H9 (cell line): ENCODE results near the gene TOM1L2. TPM values are rescaled to one million over a fixed set of nuclear protein-coding genes. Genes with fewer than 3 reads are reported as not detected.

Source experiments
- DNase-seq: peaks from one replicate; pipeline ENCODE4 v3.0.0-alpha.2; 2017
- H2AFZ ChIP-seq: one replicate; pipeline ENCODE4 v1.6.1; 2013; ENCODE audit warnings: mild to moderate bottlenecking, low read length, control low read depth, moderate library complexity
- H2AK5ac ChIP-seq: 2 replicates; pipeline ENCODE4 v1.6.1; 2013; ENCODE audit warnings: low read length, control low read depth, mixed read lengths; ENCODE audit not compliant: insufficient read length
- H2BK120ac ChIP-seq: one replicate; pipeline ENCODE4 v1.6.1; 2013; ENCODE audit warnings: low read depth, mild to moderate bottlenecking, low read length, control low read depth, inconsistent platforms; ENCODE audit not compliant: poor library complexity, severe bottlenecking
- H2BK12ac ChIP-seq: 2 replicates; pipeline ENCODE4 v1.6.1; 2013; ENCODE audit warnings: low read length, control low read depth, mixed read lengths, low read depth; ENCODE audit not compliant: insufficient read length
- H2BK15ac ChIP-seq: 2 replicates; pipeline ENCODE4 v1.6.1; 2013; ENCODE audit warnings: low read depth, low read length, control low read depth
- H2BK20ac ChIP-seq: one replicate; pipeline ENCODE4 v1.6.1; 2013; ENCODE audit warnings: low read depth, mild to moderate bottlenecking, low read length, control low read depth, inconsistent platforms; ENCODE audit not compliant: poor library complexity, severe bottlenecking
- H2BK5ac ChIP-seq: 2 replicates; pipeline ENCODE4 v1.6.1; 2013; ENCODE audit warnings: low read length, control low read depth, mixed read lengths; ENCODE audit not compliant: insufficient read length
- H3K14ac ChIP-seq: 2 replicates; pipeline ENCODE4 v1.6.1; 2013; ENCODE audit warnings: low read length, control low read depth; ENCODE audit not compliant: insufficient read depth
- H3K18ac ChIP-seq: 2 replicates; pipeline ENCODE4 v1.6.1; 2013; ENCODE audit warnings: low read depth, mild to moderate bottlenecking, mixed read lengths, low read length, control low read depth; ENCODE audit not compliant: insufficient read length
- H3K23ac ChIP-seq: 2 replicates; pipeline ENCODE4 v1.6.1; 2013; ENCODE audit warnings: low read length, control low read depth, mixed read lengths, low read depth; ENCODE audit not compliant: insufficient read length
- H3K23me2 ChIP-seq: 2 replicates; pipeline ENCODE4 v1.6.1; 2013; ENCODE audit warnings: low read depth, mild to moderate bottlenecking, mixed read lengths, low read length, control low read depth; ENCODE audit not compliant: insufficient read length, poor library complexity, severe bottlenecking
- H3K27ac ChIP-seq: 2 replicates; pipeline ENCODE4 v1.5.1; 2013; ENCODE audit warnings: low read length, control low read depth, mixed read lengths, low read depth; ENCODE audit not compliant: insufficient read length
- H3K27me3 ChIP-seq: 2 replicates; pipeline ENCODE4 v1.6.1; 2013; ENCODE audit warnings: low read length, control low read depth, inconsistent platforms; ENCODE audit not compliant: insufficient read depth
- H3K4ac ChIP-seq: 2 replicates; pipeline ENCODE4 v1.6.1; 2013; ENCODE audit warnings: low read depth, mild to moderate bottlenecking, control low read depth, inconsistent platforms, low read length, moderate library complexity
- H3K4me1 ChIP-seq: 2 replicates; pipeline ENCODE4 v1.6.1; 2013; ENCODE audit warnings: low read length, control low read depth, inconsistent platforms; ENCODE audit not compliant: insufficient read depth
- H3K4me2 ChIP-seq: 2 replicates; pipeline ENCODE4 v1.6.1; 2013; ENCODE audit warnings: low read length, control low read depth, mixed read lengths; ENCODE audit not compliant: insufficient read length, insufficient read depth
- H3K56ac ChIP-seq: 2 replicates; pipeline ENCODE4 v1.6.1; 2013; ENCODE audit warnings: low read depth, mild to moderate bottlenecking, mixed read lengths, low read length, control low read depth; ENCODE audit not compliant: insufficient read length
- H3K79me1 ChIP-seq: 2 replicates; pipeline ENCODE4 v1.6.1; 2013; ENCODE audit warnings: low read depth, mild to moderate bottlenecking, moderate library complexity, low read length, control low read depth, inconsistent platforms; ENCODE audit not compliant: insufficient read depth, poor library complexity, severe bottlenecking
- H3K79me2 ChIP-seq: 2 replicates; pipeline ENCODE4 v1.6.1; 2013; ENCODE audit warnings: low read length, control low read depth, inconsistent platforms; ENCODE audit not compliant: insufficient read depth
- H3K9ac ChIP-seq: 2 replicates; pipeline ENCODE4 v1.6.1; 2013; ENCODE audit warnings: low read length, control low read depth, mixed read lengths; ENCODE audit not compliant: insufficient read length; ENCODE audit errors: extremely low read depth
- H3K9me3 ChIP-seq: one replicate; pipeline ENCODE4 v1.6.1; 2013; ENCODE audit warnings: low read depth, low read length, inconsistent platforms; ENCODE audit not compliant: control insufficient read depth
- H3T11ph ChIP-seq: one replicate; pipeline ENCODE4 v1.6.1; 2013; ENCODE audit warnings: mild to moderate bottlenecking, low read length, control low read depth, inconsistent platforms
- H4K20me1 ChIP-seq: one replicate; pipeline ENCODE4 v1.6.1; 2013; ENCODE audit not compliant: control insufficient read depth, insufficient read length, insufficient read depth
- H4K5ac ChIP-seq: 2 replicates; pipeline ENCODE4 v1.6.1; 2013; ENCODE audit warnings: low read depth, mild to moderate bottlenecking, mixed read lengths, low read length, control low read depth; ENCODE audit not compliant: insufficient read length
- H4K8ac ChIP-seq: replicated peaks from 2 replicates; pipeline ENCODE4 v1.6.1; 2013; ENCODE audit warnings: low read length, control low read depth, mixed read lengths, low read depth; ENCODE audit not compliant: insufficient read length
- H4K91ac ChIP-seq: 2 replicates; pipeline ENCODE4 v1.6.1; 2013; ENCODE audit warnings: low read depth, mild to moderate bottlenecking, moderate library complexity, mixed read lengths, low read length, control low read depth; ENCODE audit not compliant: insufficient read length
- H3K27ac Mint-ChIP-seq, 3 experiments: 2 replicates in 2 of 3; 3 replicates in 1 of 3; pipeline ENCODE4 v1.8.0; 2020 to 2021; ENCODE audit warnings: mixed read lengths in 3 of 3, mild to moderate bottlenecking in 1 of 3, moderate library complexity in 1 of 3
- H3K27me3 Mint-ChIP-seq: 2 replicates; pipeline ENCODE4 v1.8.0; 2021; ENCODE audit warnings: low read depth, mild to moderate bottlenecking, moderate library complexity, mixed read lengths
- H3K36me3 Mint-ChIP-seq, 3 experiments: 2 replicates in 2 of 3; 3 replicates in 1 of 3; pipeline ENCODE4 v1.8.0; 2020 to 2021; ENCODE audit warnings: low read depth in 3 of 3, mixed read lengths in 3 of 3; ENCODE audit not compliant: insufficient read depth in 1 of 3
- H3K4me1 Mint-ChIP-seq, 2 experiments: 2 replicates each; pipeline ENCODE4 v1.8.0; 2020; ENCODE audit warnings: mixed read lengths in 2 of 2
- H3K4me3 Mint-ChIP-seq, 2 experiments: 2 replicates in 1 of 2; 3 replicates in 1 of 2; pipeline ENCODE4 v1.8.0; 2020 to 2021; ENCODE audit warnings: mild to moderate bottlenecking in 2 of 2, mixed read lengths in 2 of 2, moderate library complexity in 1 of 2
- H3K9me3 Mint-ChIP-seq, 2 experiments: 2 replicates in 1 of 2; 3 replicates in 1 of 2; pipeline ENCODE4 v1.8.0; 2020; ENCODE audit warnings: mild to moderate bottlenecking in 2 of 2, mixed read lengths in 2 of 2, moderate library complexity in 1 of 2
- CTCF ChIP-seq: fragments of 200-600 bp; sonication (generic); conservative IDR thresholded peaks from 3 replicates; pipeline ENCODE4 v1.8.0; 2021; ENCODE audit warnings: antibody characterized with exemption, mild to moderate bottlenecking
- WGBS: extraction: QIAGEN DNeasy Blood & Tissue Kit; methylation state at CpG from one replicate; pipeline ENCODE4 v1.1.7; 2013; ENCODE audit warnings: missing lambda C conversion rate, low lambda C conversion rate, mixed read lengths; ENCODE audit not compliant: insufficient read length; ENCODE audit errors: extremely low coverage; 5-methylcytosine and 5-hydroxymethylcytosine counted together
- total RNA-seq: library from RNA; stranded (reverse); gene quantifications from 2 replicates; pipeline ENCODE4 v1.2.1, GENCODE V29; 2021

Gene TOM1L2
- total RNA-seq, 1 experiment from 2014 or later: 4.6 TPM

- H4K8ac ChIP-seq: no peak overlapping the region
- peaks cover 5% of the 10 kb centered on the region for H3K79me1 ChIP-seq
- no peak overlapping the region for H3K56ac ChIP-seq
- peaks cover 10% of the 10 kb centered on the region; the same call in 1 of the 2 replicates for H3K4me1 ChIP-seq
- H2BK15ac ChIP-seq: no peak overlapping the region
- no peak overlapping the region for H3K18ac ChIP-seq
- peak overlapping the region; percentile 76 for H3K4me3 Mint-ChIP-seq
- peaks cover 18% of the 10 kb centered on the region; the same call in 1 of the 2 replicates for H3K79me2 ChIP-seq
- no peak overlapping the region for H3K27ac ChIP-seq
- H2BK12ac ChIP-seq: no peak overlapping the region
- H2BK5ac ChIP-seq: no peak overlapping the region
- H3K4me2 ChIP-seq: no peak overlapping the region
- H2BK20ac ChIP-seq: no peak overlapping the region
- H3K23me2 ChIP-seq: peaks cover 13% of the 10 kb centered on the region
- H2AFZ ChIP-seq: no peak overlapping the region
- H3K27ac Mint-ChIP-seq: peak overlapping the region in 1 of 3 experiments; percentile 46; a peak in 1 of 7 replicates
- no peak for TF ChIP-seq CTCF
- no peak overlapping the region for H3K4ac ChIP-seq
- H3K9me3 Mint-ChIP-seq: no peaks in the 10 kb centered on the region; a peak in 2 of 5 replicates
- H3K27me3 Mint-ChIP-seq: no peaks in the 10 kb centered on the region
- no peaks in the 10 kb centered on the region for H3K9me3 ChIP-seq
- H4K91ac ChIP-seq: no peak overlapping the region
- H3T11ph ChIP-seq: no peak overlapping the region
- no peak overlapping the region for H3K9ac ChIP-seq
- no peak overlapping the region for H2AK5ac ChIP-seq
- no peak overlapping the region for H3K23ac ChIP-seq
- H3K27me3 ChIP-seq: no peaks in the 10 kb centered on the region
- H3K14ac ChIP-seq: no peak overlapping the region
- no CpG with 5 or more reads among the region's 4 CpGs for WGBS
- H4K20me1 ChIP-seq: peaks cover 3% of the 10 kb centered on the region
- H3K36me3 Mint-ChIP-seq: peaks cover 8 to 36% (median 29%) of the 10 kb centered on the region in 3 experiments
- H4K5ac ChIP-seq: no peak overlapping the region
- no peak overlapping the region for H2BK120ac ChIP-seq
- no peak for DNase-seq
- peaks cover 58 to 70% of the 10 kb centered on the region in 2 experiments for H3K4me1 Mint-ChIP-seq
Measured at GRCh38 chr17:17834974-17835373, 137.2 kb downstream of the TOM1L2 start.
